Fibroblast of lung (primary cell): ENCODE measurements around the gene BCO2. TPM values are rescaled to one million over a fixed set of nuclear protein-coding genes. Genes with fewer than 3 reads are reported as not detected.

ENCODE experiments used
- DNase-seq, 2 donors: peaks; one replicate each; pipeline versions ENCODE4 v3.0.0 to v3.0.0-alpha.2; 2010; ENCODE audit warnings: low read depth in 2 of 2
- H2AFZ ChIP-seq: 2 replicates; pipeline ENCODE4 v1.5.1; 2012; ENCODE audit warnings: low read length, control low read depth, inconsistent platforms
- H3K27ac ChIP-seq: 2 replicates; pipeline ENCODE4 v1.5.1; 2011; ENCODE audit warnings: low read length, control low read depth; ENCODE audit not compliant: insufficient read depth
- H3K27me3 ChIP-seq: 2 replicates; pipeline ENCODE4 v1.5.1; 2011; ENCODE audit warnings: mild to moderate bottlenecking, low read length; ENCODE audit not compliant: control insufficient read depth, insufficient read depth
- H3K36me3 ChIP-seq: 2 replicates; pipeline ENCODE4 v1.5.1; 2011; ENCODE audit warnings: low read length; ENCODE audit not compliant: control insufficient read depth, insufficient read depth
- H3K4me1 ChIP-seq: 2 replicates; pipeline ENCODE4 v1.5.1; 2011; ENCODE audit warnings: low read length; ENCODE audit not compliant: control insufficient read depth, insufficient read depth; ENCODE audit errors: extremely low read depth
- H3K4me2 ChIP-seq: 2 replicates; pipeline ENCODE4 v1.5.1; 2011; ENCODE audit warnings: low read length, control low read depth; ENCODE audit not compliant: insufficient read depth; ENCODE audit errors: extremely low read depth
- H3K4me3 ChIP-seq, 4 experiments: fragments of 200-600 bp in 1 of 4; sonication (generic) in 1 of 4; replicated peaks in 1 of 4; 2 replicates each; pipeline ENCODE4 v1.5.1; 2011 to 2016; ENCODE audit warnings: low read length in 4 of 4, low read depth in 3 of 4, mild to moderate bottlenecking in 3 of 4, control low read depth in 2 of 4, inconsistent platforms in 1 of 4, mixed read lengths in 1 of 4; ENCODE audit not compliant: insufficient read depth in 1 of 4; ENCODE audit errors: control extremely low read depth in 1 of 4
- H3K79me2 ChIP-seq: 2 replicates; pipeline ENCODE4 v1.5.1; 2012; ENCODE audit warnings: mild to moderate bottlenecking, low read length, inconsistent platforms; ENCODE audit not compliant: control insufficient read depth, insufficient read depth
- H3K9ac ChIP-seq: 2 replicates; pipeline ENCODE4 v1.5.1; 2011; ENCODE audit warnings: mild to moderate bottlenecking, low read length, control low read depth; ENCODE audit not compliant: insufficient read depth
- H3K9me3 ChIP-seq: 2 replicates; pipeline ENCODE4 v1.5.1; 2012; ENCODE audit warnings: low read depth, low read length; ENCODE audit not compliant: control insufficient read depth, insufficient read depth
- H4K20me1 ChIP-seq: 2 replicates; pipeline ENCODE4 v1.5.1; 2011; ENCODE audit warnings: low read length; ENCODE audit not compliant: control insufficient read depth, insufficient read depth; ENCODE audit errors: extremely low read depth
- CTCF ChIP-seq, 2 donors: IDR thresholded peaks in 1 of 2; conservative IDR thresholded peaks in 1 of 2; 1 replicate in 1 of 2; 2 replicates in 1 of 2; pipeline ENCODE4 v1.5.1; 2011 to 2012; ENCODE audit warnings: low read length in 2 of 2, control low read depth in 1 of 2, inconsistent platforms in 1 of 2, low read depth in 1 of 2, mild to moderate bottlenecking in 1 of 2
- EZH2 ChIP-seq: IDR thresholded peaks from 2 replicates; pipeline ENCODE4 v1.5.1; 2012; ENCODE audit warnings: low read length, control low read depth, mild to moderate bottlenecking; ENCODE audit errors: missing control alignments
- polyA plus RNA-seq, 2 donors: library from polyadenylated mRNA; depleted of rRNA in 1 of 2; stranded (reverse) in 1 of 2; unstranded in 1 of 2; fragments of >200 nt; gene quantifications; 2 replicates each; pipeline ENCODE4 v1.2.1, GENCODE V29; 2011 to 2012; ENCODE audit warnings: missing spikeins in 1 of 2
- total RNA-seq: library from RNA; depleted of rRNA; stranded (reverse); fragments of >200 nt; gene quantifications from 2 replicates; pipeline ENCODE4 v1.2.1, GENCODE V29; 2014

The BCO2 gene
- total and polyA plus RNA-seq, 2 donors (not counting 1 experiment from before 2014, with no cell fraction given), result 0.42 to 2.1 TPM

- Histone ChIP-seq H3K27me3 (no peaks in the 10 kb centered on the region), H3K79me2 (no peaks in the 10 kb centered on the region), H3K4me1 (peaks cover 3% of the 10 kb centered on the region), H3K4me2 (no peak overlapping the region), H3K4me3 (no peak overlapping the region), H3K27ac (no peak overlapping the region), H3K9ac (no peak overlapping the region), H4K20me1 (no peaks in the 10 kb centered on the region), H2AFZ (no peak overlapping the region), H3K36me3 (no peaks in the 10 kb centered on the region), H3K9me3 (no peaks in the 10 kb centered on the region)
- DNase-seq, result no peak
- TF ChIP-seq EZH2, result no peak
- no peak for TF ChIP-seq CTCF (conservative IDR thresholded peaks at IDR 0.05 in 1 of 2, IDR thresholded peaks at IDR 0.05 in 1 of 2; ENCODE audit: low read depth in 1 of 2, low read length in 2 of 2)
These were observed 4.3 kb downstream of the BCO2 start for GRCh38 chr11:112179601-112180000.

GRCh38 chr11:112182867-112183266 is 7.6 kb downstream of the BCO2 start:
- Histone ChIP-seq H3K9ac (no peak overlapping the region), H3K4me2 (no peak overlapping the region), H3K36me3 (no peaks in the 10 kb centered on the region), H3K9me3 (no peaks in the 10 kb centered on the region), H3K27ac (no peak overlapping the region), H3K79me2 (no peaks in the 10 kb centered on the region), H3K4me3 (no peak overlapping the region), H3K4me1 (no peaks in the 10 kb centered on the region), H3K27me3 (no peaks in the 10 kb centered on the region), H2AFZ (no peak overlapping the region), H4K20me1 (no peaks in the 10 kb centered on the region)
- no peak for DNase-seq
- TF ChIP-seq CTCF (conservative IDR thresholded peaks at IDR 0.05 in 1 of 2, IDR thresholded peaks at IDR 0.05 in 1 of 2; ENCODE audit: low read depth in 1 of 2, low read length in 2 of 2) (no peak), EZH2 (no peak)

GRCh38 chr11:112185883-112186282 is 10.6 kb downstream of the BCO2 start:
- no peak for DNase-seq
- no peaks in the 10 kb centered on the region for H3K27me3 ChIP-seq
- H3K27ac ChIP-seq, result no peak overlapping the region
- no peak overlapping the region for H3K4me3 ChIP-seq
- no peak overlapping the region for H2AFZ ChIP-seq
- H3K79me2 ChIP-seq, result no peaks in the 10 kb centered on the region
- no peak overlapping the region for H3K9ac ChIP-seq
- no peaks in the 10 kb centered on the region for H3K36me3 ChIP-seq
- no peaks in the 10 kb centered on the region for H4K20me1 ChIP-seq
- no peaks in the 10 kb centered on the region for H3K4me1 ChIP-seq
- no peak overlapping the region for H3K4me2 ChIP-seq
- TF ChIP-seq CTCF (conservative IDR thresholded peaks at IDR 0.05 in 1 of 2, IDR thresholded peaks at IDR 0.05 in 1 of 2; ENCODE audit: low read depth in 1 of 2, low read length in 2 of 2) (no peak), EZH2 (no peak)
- H3K9me3 ChIP-seq, result no peaks in the 10 kb centered on the region
